PC-9 (cell line): ENCODE results near the gene CEP112.

Experiments used
- EZH2 ChIP-seq: fragments of 200-600 bp; sonication (generic); IDR thresholded peaks from 2 replicates; pipeline ENCODE4 v1.8.0; 2017; ENCODE audit warnings: antibody characterized with exemption, low read depth
- TF ChIP-seq, protein P1 (sequence below): fragments of 200-600 bp; sonication (generic); conservative IDR thresholded peaks from 2 replicates; pipeline ENCODE4 v1.6.1; 2017; ENCODE audit warnings: mixed run types, antibody characterized with exemption, mild to moderate bottlenecking, moderate library complexity

DNA sequence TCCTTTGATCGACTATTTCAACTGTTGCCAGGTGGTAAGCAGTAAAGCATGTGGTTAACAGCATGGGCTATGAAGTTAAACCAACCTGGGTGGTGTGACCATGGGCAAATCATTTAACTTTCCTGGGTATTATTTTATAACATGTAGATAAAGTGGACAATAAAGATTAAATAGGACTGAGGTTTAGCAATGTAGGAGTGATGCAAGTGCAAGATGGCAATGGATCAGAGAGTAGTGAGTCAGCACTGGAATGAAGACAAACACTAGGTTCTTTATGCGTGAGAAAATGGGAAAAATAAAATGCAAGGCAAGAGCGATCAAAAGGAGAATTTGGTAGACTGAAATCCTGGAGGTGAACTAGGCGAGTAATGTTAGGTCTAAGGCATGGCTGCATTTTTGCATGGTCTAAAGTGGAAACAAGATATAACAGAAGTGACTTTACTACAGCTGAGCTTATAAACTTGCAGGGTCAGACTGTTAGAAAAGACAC is 408.0 kb downstream of the CEP112 start:
- TF ChIP-seq, protein P1, sequence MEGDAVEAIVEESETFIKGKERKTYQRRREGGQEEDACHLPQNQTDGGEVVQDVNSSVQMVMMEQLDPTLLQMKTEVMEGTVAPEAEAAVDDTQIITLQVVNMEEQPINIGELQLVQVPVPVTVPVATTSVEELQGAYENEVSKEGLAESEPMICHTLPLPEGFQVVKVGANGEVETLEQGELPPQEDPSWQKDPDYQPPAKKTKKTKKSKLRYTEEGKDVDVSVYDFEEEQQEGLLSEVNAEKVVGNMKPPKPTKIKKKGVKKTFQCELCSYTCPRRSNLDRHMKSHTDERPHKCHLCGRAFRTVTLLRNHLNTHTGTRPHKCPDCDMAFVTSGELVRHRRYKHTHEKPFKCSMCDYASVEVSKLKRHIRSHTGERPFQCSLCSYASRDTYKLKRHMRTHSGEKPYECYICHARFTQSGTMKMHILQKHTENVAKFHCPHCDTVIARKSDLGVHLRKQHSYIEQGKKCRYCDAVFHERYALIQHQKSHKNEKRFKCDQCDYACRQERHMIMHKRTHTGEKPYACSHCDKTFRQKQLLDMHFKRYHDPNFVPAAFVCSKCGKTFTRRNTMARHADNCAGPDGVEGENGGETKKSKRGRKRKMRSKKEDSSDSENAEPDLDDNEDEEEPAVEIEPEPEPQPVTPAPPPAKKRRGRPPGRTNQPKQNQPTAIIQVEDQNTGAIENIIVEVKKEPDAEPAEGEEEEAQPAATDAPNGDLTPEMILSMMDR: no peak
- TF ChIP-seq EZH2: no peak
